T-cell (primary cell): ENCODE results near the gene DNAJC11. TPM values are rescaled to one million over a fixed set of nuclear protein-coding genes. Genes with fewer than 3 reads are reported as not detected.

Source experiments
- ATAC-seq, 4 experiments: fragments of 200-7000 bp in 3 of 4; fragments of 150-1000 bp in 1 of 4; cut with Tn5 transposase; replicated peaks in 1 of 4; 1 replicate in 3 of 4; 2 replicates in 1 of 4; pipeline ENCODE4 v1.10.0; 2021; ENCODE audit warnings: moderate library complexity in 3 of 4, mild to moderate bottlenecking in 2 of 4, moderate number of reproducible peaks in 1 of 4
- CTCF ChIA-PET, 2 donors: fragments of 300-600 bp; sonication (Branson Sonifier 250); formaldehyde crosslinking; loops; one replicate each; lab custom pipeline; 2022; ENCODE audit warnings: antibody characterized with exemption in 2 of 2; lab: Charles Lee
- POLR2A ChIA-PET, 2 donors: fragments of 300-600 bp; sonication (Branson Sonifier 250); formaldehyde crosslinking; loops; one replicate each; lab custom pipeline; 2022; ENCODE audit warnings: antibody characterized with exemption in 2 of 2; lab: Charles Lee
- DNase-seq, 35 experiments: peaks; one replicate each; pipeline versions ENCODE4 v3.0.0 to v3.0.0-alpha.2; 2013 to 2023
- H3K27ac ChIP-seq: one replicate; pipeline ENCODE4 v1.5.1; 2013; ENCODE audit warnings: low read length
- H3K27me3 ChIP-seq, 2 experiments: replicated peaks in 1 of 2; 1 replicate in 1 of 2; 2 replicates in 1 of 2; pipeline versions ENCODE4 v1.6.1 to v1.7.0; 2013; ENCODE audit warnings: low read length in 1 of 2, mixed read lengths in 1 of 2; ENCODE audit not compliant: control insufficient read depth in 2 of 2, insufficient read depth in 2 of 2; ENCODE audit errors: extremely low read depth in 1 of 2
- H3K36me3 ChIP-seq, 2 donors: 1 replicate in 1 of 2; 2 replicates in 1 of 2; pipeline versions ENCODE4 v1.6.1 to v1.7.0; 2013; ENCODE audit warnings: low read length in 1 of 2; ENCODE audit not compliant: control insufficient read depth in 2 of 2, insufficient read depth in 1 of 2; ENCODE audit errors: extremely low read depth in 1 of 2
- H3K4me1 ChIP-seq, 2 experiments: 1 replicate in 1 of 2; 2 replicates in 1 of 2; pipeline versions ENCODE4 v1.6.1 to v1.7.0; 2013; ENCODE audit warnings: low read length in 2 of 2, mixed read lengths in 1 of 2; ENCODE audit not compliant: insufficient read depth in 2 of 2, control insufficient read depth in 1 of 2; ENCODE audit errors: extremely low read depth in 1 of 2
- H3K4me3 ChIP-seq, 2 donors: 1 replicate in 1 of 2; 2 replicates in 1 of 2; pipeline versions ENCODE4 v1.5.1 to v1.7.0; 2013; ENCODE audit warnings: mild to moderate bottlenecking in 2 of 2, low read length in 1 of 2, moderate library complexity in 1 of 2; ENCODE audit not compliant: control insufficient read depth in 1 of 2; ENCODE audit errors: extremely low read depth in 1 of 2
- H3K9me3 ChIP-seq: 2 replicates; pipeline ENCODE4 v1.7.0; 2013
- H3K27ac Mint-ChIP-seq, 2 donors: one replicate each; pipeline ENCODE4 v1.8.0; 2020 to 2021; ENCODE audit warnings: mild to moderate bottlenecking in 2 of 2, mixed read lengths in 2 of 2
- H3K27me3 Mint-ChIP-seq, 2 donors: one replicate each; pipeline ENCODE4 v1.8.0; 2021 to 2022; ENCODE audit warnings: mixed read lengths in 2 of 2
- H3K36me3 Mint-ChIP-seq: one replicate; pipeline ENCODE4 v1.8.0; 2021; ENCODE audit warnings: mixed read lengths
- H3K4me1 Mint-ChIP-seq, 3 donors: one replicate each; pipeline ENCODE4 v1.8.0; 2020 to 2022; ENCODE audit warnings: mixed read lengths in 3 of 3, mild to moderate bottlenecking in 1 of 3
- H3K4me3 Mint-ChIP-seq, 3 donors: one replicate each; pipeline ENCODE4 v1.8.0; 2020 to 2022; ENCODE audit warnings: mild to moderate bottlenecking in 3 of 3, mixed read lengths in 3 of 3, moderate library complexity in 3 of 3
- H3K9me3 Mint-ChIP-seq, 3 donors: one replicate each; pipeline ENCODE4 v1.8.0; 2020 to 2022; ENCODE audit warnings: mixed read lengths in 3 of 3
- WGBS: methylation state at CpG from one replicate; pipeline ENCODE4 v1.1.5; 2013; ENCODE audit warnings: missing lambda C conversion rate; ENCODE audit not compliant: insufficient coverage; 5-methylcytosine and 5-hydroxymethylcytosine counted together
- total RNA-seq, 35 experiments: library from RNA in 6 of 35; stranded (reverse) in 6 of 35; fragments of 120-200 nt in 1 of 35; gene quantifications; one replicate each; pipeline versions ENCODE4 v1.2.1 to v1.2.4 and lab custom pipeline; 2013 to 2026

Gene DNAJC11
- total RNA-seq, 5 donors from 2014 or later (not counting 1 experiment from before 2014, with no cell fraction given): 38.5 to 45.2 (median 42.1) TPM

DNA sequence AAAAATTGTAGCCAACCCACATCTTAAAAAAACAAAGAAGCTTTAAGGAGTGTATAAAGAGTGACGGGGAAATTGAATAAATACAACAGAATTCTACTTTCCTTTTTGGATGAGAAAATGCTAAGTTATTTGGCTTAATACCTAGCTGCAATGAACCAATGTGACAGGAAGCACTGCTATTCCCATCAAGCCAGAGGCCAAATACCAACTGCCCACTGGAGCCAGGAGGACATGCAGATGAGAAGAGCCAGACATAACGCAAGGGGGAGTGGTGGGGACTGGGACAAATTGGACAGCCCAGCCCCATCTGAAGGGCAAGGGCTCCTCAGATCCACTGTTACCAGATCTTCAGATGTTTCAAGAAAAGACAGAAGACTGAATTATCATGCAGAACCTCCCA, 25.7 kb downstream of the DNAJC11 start:
- CTCF ChIA-PET: no interaction called here
- H3K9me3 Mint-ChIP-seq: no peaks in the 10 kb centered on the region
- Histone ChIP-seq H3K4me3 (no peak overlapping the region), H3K4me1 (no peaks in the 10 kb centered on the region), H3K27me3 (no peaks in the 10 kb centered on the region), H3K36me3 (peaks cover 5 to 50% of the 10 kb centered on the region in 2 donors), H3K27ac (no peak overlapping the region), H3K9me3 (no peaks in the 10 kb centered on the region)
- no peak for DNase-seq
- H3K27me3 Mint-ChIP-seq: no peaks in the 10 kb centered on the region
- no peak for ATAC-seq
- H3K27ac Mint-ChIP-seq: no peak overlapping the region
- H3K4me1 Mint-ChIP-seq: no peaks in the 10 kb centered on the region
- H3K36me3 Mint-ChIP-seq: peaks cover 50% of the 10 kb centered on the region
- POLR2A ChIA-PET: no interaction called here
- no CpG with 5 or more reads among the region's 2 CpGs for WGBS
- no peak overlapping the region for H3K4me3 Mint-ChIP-seq

- Histone ChIP-seq H3K4me3 (no peak overlapping the region), H3K27me3 (no peaks in the 10 kb centered on the region), H3K36me3 (peaks cover 5 to 46% of the 10 kb centered on the region in 2 donors), H3K27ac (no peak overlapping the region), H3K4me1 (no peaks in the 10 kb centered on the region), H3K9me3 (no peaks in the 10 kb centered on the region)
- no peak for ATAC-seq
- Mint-ChIP-seq H3K4me1 (no peaks in the 10 kb centered on the region), H3K9me3 (no peaks in the 10 kb centered on the region), H3K27me3 (no peaks in the 10 kb centered on the region), H3K4me3 (no peak overlapping the region), H3K27ac (no peak overlapping the region), H3K36me3 (peaks cover 42% of the 10 kb centered on the region)
- POLR2A ChIA-PET: interaction anchor here in 1 of 2 donors (0.6 kb wide), 1 partner anchor 20 kb away, joined by 4 read pairs; no protein-coding TSS in a partner anchor
- DNase-seq: no peak
- CTCF ChIA-PET: interaction anchor here in 1 of 2 donors (0.6 kb wide), 1 partner anchor 630 kb away, joined by 3 read pairs; no protein-coding TSS in a partner anchor
- WGBS: no CpG with 5 or more reads among the region's 1 CpG
Observed at GRCh38 chr1:6674771-6675170, 26.8 kb downstream of the DNAJC11 start.

DNA sequence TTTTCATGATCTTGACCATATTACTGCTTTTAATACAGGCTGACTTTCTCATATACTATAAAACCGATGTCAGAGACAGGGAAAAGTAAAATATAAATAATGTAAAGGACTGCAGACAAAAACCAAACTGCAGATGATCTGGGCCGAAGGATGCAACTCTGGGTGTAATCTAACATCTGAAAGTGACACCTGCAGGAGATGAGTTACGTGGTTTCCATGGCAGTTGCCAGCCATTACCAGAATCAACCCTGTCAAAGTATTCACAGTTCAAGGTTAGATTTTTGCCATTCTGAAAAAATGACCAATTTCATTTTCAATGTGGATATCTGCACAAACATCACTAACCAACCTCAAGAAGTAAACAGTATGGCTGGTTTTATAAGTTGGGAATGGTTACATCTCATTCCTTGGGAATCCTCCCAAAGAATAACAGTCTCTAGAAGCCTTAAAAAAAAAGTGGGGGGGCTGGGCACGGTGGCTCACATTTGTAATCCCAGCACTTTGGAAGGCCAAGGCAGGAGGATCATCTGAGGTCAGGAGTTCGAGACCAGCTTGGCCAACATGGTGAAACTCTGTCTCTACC, 27.7 kb downstream of the DNAJC11 start:
- Mint-ChIP-seq H3K4me3 (no peak overlapping the region), H3K27ac (no peak overlapping the region), H3K4me1 (no peaks in the 10 kb centered on the region), H3K27me3 (no peaks in the 10 kb centered on the region), H3K36me3 (peaks cover 33% of the 10 kb centered on the region), H3K9me3 (no peaks in the 10 kb centered on the region)
- no peak for DNase-seq
- Histone ChIP-seq H3K27me3 (no peaks in the 10 kb centered on the region), H3K36me3 (peaks cover 5 to 38% of the 10 kb centered on the region in 2 donors), H3K4me1 (no peaks in the 10 kb centered on the region), H3K4me3 (no peak overlapping the region), H3K9me3 (no peaks in the 10 kb centered on the region), H3K27ac (no peak overlapping the region)
- no peak for ATAC-seq
- POLR2A ChIA-PET: no interaction called here
- CTCF ChIA-PET: no interaction called here
- 54% methylated on average over 2 of the region's 5 CpGs for WGBS

GRCh38 chr1:6672558-6672957, 29.1 kb downstream of the DNAJC11 start:
- H3K36me3 ChIP-seq: peaks cover 5 to 29% of the 10 kb centered on the region in 2 donors
- WGBS: 95% methylated on average over 2 of the region's 2 CpGs
- no peak overlapping the region for H3K27ac Mint-ChIP-seq

DNA sequence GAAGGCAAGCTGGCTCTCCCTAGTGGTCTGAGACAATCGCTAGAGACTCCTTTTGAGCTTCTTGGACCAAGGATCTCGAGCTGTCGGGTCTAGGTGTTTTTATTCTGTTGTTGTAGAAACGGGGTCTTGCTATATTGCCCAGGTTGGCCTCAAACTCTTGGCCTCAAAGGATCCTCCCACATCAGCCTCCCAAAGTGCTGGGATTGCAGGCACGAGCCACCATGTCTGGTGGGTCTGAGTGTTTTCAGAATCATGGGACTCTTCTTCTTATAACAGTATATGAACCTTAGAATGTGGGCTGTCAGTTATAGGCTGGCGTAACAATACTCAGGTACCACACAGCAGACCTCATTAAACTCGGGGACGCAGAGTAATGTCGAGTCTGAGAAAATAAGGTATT, 33.1 kb downstream of the DNAJC11 start:
- H3K27ac ChIP-seq: no peak overlapping the region
- Mint-ChIP-seq H3K27me3 (no peaks in the 10 kb centered on the region), H3K36me3 (peaks cover 23% of the 10 kb centered on the region), H3K4me3 (no peak overlapping the region), H3K27ac (no peak overlapping the region), H3K4me1 (no peaks in the 10 kb centered on the region), H3K9me3 (no peaks in the 10 kb centered on the region)
- H3K27me3 ChIP-seq: no peaks in the 10 kb centered on the region
- peaks cover 5 to 22% of the 10 kb centered on the region in 2 donors for H3K36me3 ChIP-seq
- H3K9me3 ChIP-seq: no peaks in the 10 kb centered on the region
- ChIA-PET POLR2A (no interaction called here), CTCF (no interaction called here)
- WGBS: 100% methylated on average over 1 of the region's 9 CpGs
- no peaks in the 10 kb centered on the region for H3K4me1 ChIP-seq
- no peak for DNase-seq
- no peak for ATAC-seq
- no peak overlapping the region for H3K4me3 ChIP-seq

More at GRCh38 chr1:6672558-6672957, 29.1 kb downstream of the DNAJC11 start:
- ChIA-PET CTCF (no interaction called here), POLR2A (no interaction called here)
- H3K9me3 ChIP-seq: no peaks in the 10 kb centered on the region
- ATAC-seq (no peak), DNase-seq (no peak)
- no peaks in the 10 kb centered on the region for H3K4me1 Mint-ChIP-seq
- H3K27me3 Mint-ChIP-seq: no peaks in the 10 kb centered on the region
- H3K4me3 ChIP-seq: no peak overlapping the region
- peaks cover 24% of the 10 kb centered on the region for H3K36me3 Mint-ChIP-seq
- no peak overlapping the region for H3K27ac ChIP-seq
- H3K4me1 ChIP-seq: no peaks in the 10 kb centered on the region
- H3K9me3 Mint-ChIP-seq: no peaks in the 10 kb centered on the region
- H3K4me3 Mint-ChIP-seq: no peak overlapping the region
- H3K27me3 ChIP-seq: no peaks in the 10 kb centered on the region

- Mint-ChIP-seq H3K27ac (no peak overlapping the region), H3K36me3 (peaks cover 29% of the 10 kb centered on the region), H3K27me3 (no peaks in the 10 kb centered on the region), H3K9me3 (no peaks in the 10 kb centered on the region), H3K4me3 (no peak overlapping the region), H3K4me1 (no peaks in the 10 kb centered on the region)
- ChIA-PET CTCF (no interaction called here), POLR2A (no interaction called here)
- WGBS: 100% methylated on average over 5 of the region's 6 CpGs
- no peak overlapping the region for H3K27ac ChIP-seq
- H3K4me1 ChIP-seq: no peaks in the 10 kb centered on the region
- H3K36me3 ChIP-seq: peaks cover 7 to 18% of the 10 kb centered on the region in 2 donors
- no peaks in the 10 kb centered on the region for H3K27me3 ChIP-seq
- no peaks in the 10 kb centered on the region for H3K9me3 ChIP-seq
- H3K4me3 ChIP-seq: no peak overlapping the region
- ATAC-seq: no peak
- DNase-seq: no peak
Observed at GRCh38 chr1:6667139-6667538, 34.5 kb downstream of the DNAJC11 start.
